Measurements from ENCODE around the gene GRAPL. TPM values are rescaled to one million over a fixed set of nuclear protein-coding genes. Genes with fewer than 3 reads are reported as not detected.
"Not testable (repeated sequence)": the region's sequence is repeated elsewhere in the genome, so short reads cannot be mapped to it uniquely, and the experiment has no call there.

GRAPL gene
- total and polyA plus RNA-seq, 2 donors: 2.7 to 7.4 TPM

GRCh38 chr17:19175410-19175809 is 48.0 kb downstream of the GRAPL start:
- no CpG with 5 or more reads among the region's 20 CpGs for WGBS
- not testable (repeated sequence) for H3K4me1 ChIP-seq (ENCODE audit: control insufficient read depth in 2 of 2, insufficient read depth in 2 of 2, low read length in 2 of 2); H3K36me3 ChIP-seq (ENCODE audit: control insufficient read depth in 2 of 2, insufficient read depth in 2 of 2, low read length in 1 of 2)

GRCh38 chr17:19181040-19181875 is 53.9 kb downstream of the GRAPL start:
- not testable (repeated sequence) for H3K27ac ChIP-seq (ENCODE audit: low read depth in 1 of 2, low read length in 1 of 2); DNase-seq (ENCODE audit: low read depth in 6 of 9, low spot score in 9 of 9); H3K9me3 ChIP-seq (ENCODE audit: control insufficient read depth in 2 of 2, insufficient read depth in 1 of 2, low read length in 1 of 2); H3K4me1 ChIP-seq (ENCODE audit: control insufficient read depth in 2 of 2, insufficient read depth in 2 of 2, low read length in 2 of 2); H3K27me3 ChIP-seq (ENCODE audit: control insufficient read depth in 2 of 2, insufficient read depth in 1 of 2, low read length in 1 of 2); H3K36me3 ChIP-seq (ENCODE audit: control insufficient read depth in 2 of 2, insufficient read depth in 2 of 2, low read length in 1 of 2); H3K4me3 ChIP-seq (ENCODE audit: low read length in 2 of 2)
- WGBS: no CpG with 5 or more reads among the region's 33 CpGs

More at GRCh38 chr17:19175410-19175809, 48.0 kb downstream of the GRAPL start:
- not testable (repeated sequence) for H3K27me3 ChIP-seq (ENCODE audit: control insufficient read depth in 2 of 2, insufficient read depth in 1 of 2, low read length in 1 of 2); H3K9me3 ChIP-seq (ENCODE audit: control insufficient read depth in 2 of 2, insufficient read depth in 1 of 2, low read length in 1 of 2); H3K27ac ChIP-seq (ENCODE audit: low read depth in 1 of 2, low read length in 1 of 2); H3K4me3 ChIP-seq (ENCODE audit: low read length in 2 of 2); DNase-seq (ENCODE audit: low read depth in 6 of 9, low spot score in 9 of 9)

- H3K36me3 ChIP-seq (ENCODE audit: control insufficient read depth in 2 of 2, insufficient read depth in 2 of 2, low read length in 1 of 2); H3K27ac ChIP-seq (ENCODE audit: low read depth in 1 of 2, low read length in 1 of 2); DNase-seq (ENCODE audit: low read depth in 6 of 9, low spot score in 9 of 9); H3K9me3 ChIP-seq (ENCODE audit: control insufficient read depth in 2 of 2, insufficient read depth in 1 of 2, low read length in 1 of 2); H3K27me3 ChIP-seq (ENCODE audit: control insufficient read depth in 2 of 2, insufficient read depth in 1 of 2, low read length in 1 of 2); H3K4me3 ChIP-seq (ENCODE audit: low read length in 2 of 2); H3K4me1 ChIP-seq (ENCODE audit: control insufficient read depth in 2 of 2, insufficient read depth in 2 of 2, low read length in 2 of 2): not testable (repeated sequence)
- 3% methylated on average over 9 of the region's 62 CpGs for WGBS
Observed at GRCh38 chr17:19187883-19188869, 60.8 kb downstream of the GRAPL start.

- H3K4me1 ChIP-seq (ENCODE audit: control insufficient read depth in 2 of 2, insufficient read depth in 2 of 2, low read length in 2 of 2); H3K27ac ChIP-seq (ENCODE audit: low read depth in 1 of 2, low read length in 1 of 2); DNase-seq (ENCODE audit: low read depth in 6 of 9, low spot score in 9 of 9); H3K36me3 ChIP-seq (ENCODE audit: control insufficient read depth in 2 of 2, insufficient read depth in 2 of 2, low read length in 1 of 2); H3K9me3 ChIP-seq (ENCODE audit: control insufficient read depth in 2 of 2, insufficient read depth in 1 of 2, low read length in 1 of 2); H3K4me3 ChIP-seq (ENCODE audit: low read length in 2 of 2); H3K27me3 ChIP-seq (ENCODE audit: control insufficient read depth in 2 of 2, insufficient read depth in 1 of 2, low read length in 1 of 2): not testable (repeated sequence)
- WGBS: no CpG with 5 or more reads among the region's 39 CpGs
Observed at GRCh38 chr17:19188870-19189708, 61.7 kb downstream of the GRAPL start.

- H3K27me3 ChIP-seq (ENCODE audit: control insufficient read depth in 2 of 2, insufficient read depth in 1 of 2, low read length in 1 of 2); DNase-seq (ENCODE audit: low read depth in 6 of 9, low spot score in 9 of 9); H3K4me3 ChIP-seq (ENCODE audit: low read length in 2 of 2); H3K27ac ChIP-seq (ENCODE audit: low read depth in 1 of 2, low read length in 1 of 2); H3K4me1 ChIP-seq (ENCODE audit: control insufficient read depth in 2 of 2, insufficient read depth in 2 of 2, low read length in 2 of 2); H3K36me3 ChIP-seq (ENCODE audit: control insufficient read depth in 2 of 2, insufficient read depth in 2 of 2, low read length in 1 of 2); H3K9me3 ChIP-seq (ENCODE audit: control insufficient read depth in 2 of 2, insufficient read depth in 1 of 2, low read length in 1 of 2): not testable (repeated sequence)
- WGBS: no CpG with 5 or more reads among the region's 36 CpGs
Observed at GRCh38 chr17:19189781-19190405, 62.5 kb downstream of the GRAPL start.

GRCh38 chr17:19196382-19197204 is 69.2 kb downstream of the GRAPL start:
- H3K36me3 ChIP-seq (ENCODE audit: control insufficient read depth in 2 of 2, insufficient read depth in 2 of 2, low read length in 1 of 2); DNase-seq (ENCODE audit: low read depth in 6 of 9, low spot score in 9 of 9); H3K4me1 ChIP-seq (ENCODE audit: control insufficient read depth in 2 of 2, insufficient read depth in 2 of 2, low read length in 2 of 2); H3K9me3 ChIP-seq (ENCODE audit: control insufficient read depth in 2 of 2, insufficient read depth in 1 of 2, low read length in 1 of 2); H3K27ac ChIP-seq (ENCODE audit: low read depth in 1 of 2, low read length in 1 of 2); H3K27me3 ChIP-seq (ENCODE audit: control insufficient read depth in 2 of 2, insufficient read depth in 1 of 2, low read length in 1 of 2); H3K4me3 ChIP-seq (ENCODE audit: low read length in 2 of 2): not testable (repeated sequence)
- WGBS: 21% methylated on average over 10 of the region's 33 CpGs

- DNase-seq (ENCODE audit: low read depth in 6 of 9, low spot score in 9 of 9); H3K4me1 ChIP-seq (ENCODE audit: control insufficient read depth in 2 of 2, insufficient read depth in 2 of 2, low read length in 2 of 2); H3K27ac ChIP-seq (ENCODE audit: low read depth in 1 of 2, low read length in 1 of 2); H3K4me3 ChIP-seq (ENCODE audit: low read length in 2 of 2); H3K9me3 ChIP-seq (ENCODE audit: control insufficient read depth in 2 of 2, insufficient read depth in 1 of 2, low read length in 1 of 2); H3K27me3 ChIP-seq (ENCODE audit: control insufficient read depth in 2 of 2, insufficient read depth in 1 of 2, low read length in 1 of 2); H3K36me3 ChIP-seq (ENCODE audit: control insufficient read depth in 2 of 2, insufficient read depth in 2 of 2, low read length in 1 of 2): not testable (repeated sequence)
- WGBS: no CpG with 5 or more reads among the region's 20 CpGs
Observed at GRCh38 chr17:19202448-19202847, 75.1 kb downstream of the GRAPL start.

GRCh38 chr17:19203429-19203828 is 76.0 kb downstream of the GRAPL start:
- H3K27ac ChIP-seq (ENCODE audit: low read depth in 1 of 2, low read length in 1 of 2); H3K27me3 ChIP-seq (ENCODE audit: control insufficient read depth in 2 of 2, insufficient read depth in 1 of 2, low read length in 1 of 2); H3K36me3 ChIP-seq (ENCODE audit: control insufficient read depth in 2 of 2, insufficient read depth in 2 of 2, low read length in 1 of 2); H3K4me1 ChIP-seq (ENCODE audit: control insufficient read depth in 2 of 2, insufficient read depth in 2 of 2, low read length in 2 of 2); DNase-seq (ENCODE audit: low read depth in 6 of 9, low spot score in 9 of 9); H3K9me3 ChIP-seq (ENCODE audit: control insufficient read depth in 2 of 2, insufficient read depth in 1 of 2, low read length in 1 of 2); H3K4me3 ChIP-seq (ENCODE audit: low read length in 2 of 2): not testable (repeated sequence)
- WGBS: no CpG with 5 or more reads among the region's 3 CpGs
